Suppressor macrophage treated with lipopolysaccharide for 1 hour (primary cell): ENCODE results near the gene CCDC188.

Experiments used
- DNase-seq, 3 donors: peaks; one replicate each; pipeline ENCODE4 v3.0.0-alpha.2; 2020 to 2022

The CCDC188 gene

DNA sequence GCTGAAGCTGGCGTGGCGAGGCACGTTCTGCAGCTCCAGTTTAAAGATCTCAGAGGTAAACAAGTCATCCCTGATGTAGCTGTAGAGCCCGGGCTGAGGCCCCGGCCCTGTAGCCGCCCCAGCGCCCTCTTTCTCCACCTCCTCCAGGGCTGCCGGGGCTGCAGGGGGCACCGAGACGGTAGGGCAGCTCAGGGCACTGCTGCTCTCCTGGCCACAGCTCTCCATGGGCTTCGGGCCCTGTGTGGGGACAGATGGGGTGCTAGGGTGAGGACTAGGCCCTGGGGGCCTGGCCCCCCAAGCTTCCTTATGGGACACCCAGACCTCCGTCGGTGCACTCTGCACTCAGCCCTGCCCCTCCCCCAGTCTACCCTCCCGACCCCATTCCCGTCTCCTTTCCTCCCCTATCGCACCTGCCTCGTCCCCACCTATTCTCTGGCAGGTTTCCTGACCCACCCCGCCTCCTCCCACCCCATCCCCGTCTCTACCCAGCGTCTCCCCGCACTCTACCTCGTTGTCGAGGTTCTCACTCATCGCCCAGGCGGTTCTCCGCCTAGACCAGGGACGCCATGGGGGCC is 34.4 kb downstream of the CCDC188 start:
- no peak for DNase-seq

- DNase-seq = no peak
These were observed 35.0 kb downstream of the CCDC188 start, which contains the start of gene RANBP1 for GRCh38 chr22:20115691-20116375. Gene RANBP1, plus strand, starts transcription at chr22:20116104. Its CDS starts 81 bp downstream, at chr22:20116185.

GRCh38 chr22:20114506-20115475 is 36.1 kb downstream of the CCDC188 start:
- DNase-seq = no peak

DNA sequence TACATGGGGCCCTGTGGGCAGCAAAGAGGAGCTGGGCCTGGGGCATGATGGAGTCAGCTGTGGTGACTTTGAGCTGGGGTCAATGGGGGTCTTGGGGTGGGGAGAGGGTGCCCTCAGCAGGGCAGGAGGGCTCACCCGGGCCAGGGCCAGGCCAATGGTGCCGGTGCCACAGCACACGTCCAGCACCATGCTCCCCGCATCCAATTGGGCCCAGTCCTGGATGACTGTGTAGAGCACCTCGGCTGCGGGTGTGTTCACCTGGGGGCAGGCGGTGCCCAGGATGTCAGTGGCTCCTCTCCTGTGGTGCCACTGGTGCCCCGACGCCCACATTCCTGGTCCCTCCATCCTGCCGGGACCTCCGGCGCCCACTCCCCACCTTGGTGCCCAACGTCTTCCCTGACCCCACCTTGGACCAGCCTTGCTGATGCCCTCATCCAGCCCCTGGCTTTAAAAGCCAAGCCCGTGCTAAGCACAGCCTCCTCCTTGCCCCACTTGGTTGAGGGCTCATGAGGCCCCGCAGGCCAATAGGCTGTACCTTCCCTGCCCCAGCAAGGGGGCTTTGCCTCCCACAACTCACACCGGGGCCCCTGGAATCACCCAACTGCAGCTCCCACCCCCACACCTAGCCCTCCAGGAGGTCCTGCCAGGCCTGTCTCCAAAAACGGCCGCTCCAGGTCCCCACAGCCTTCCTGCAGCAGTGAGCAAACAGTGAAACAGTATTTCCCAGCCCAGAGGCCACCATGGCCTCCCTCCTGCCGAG is 37.1 kb downstream of the CCDC188 start:
- no peak for DNase-seq

- DNase-seq = no peak
These were observed 38.0 kb downstream of the CCDC188 start for GRCh38 chr22:20112623-20113511.

GRCh38 chr22:20111689-20112622 is 38.9 kb downstream of the CCDC188 start:
- no peak for DNase-seq

DNA sequence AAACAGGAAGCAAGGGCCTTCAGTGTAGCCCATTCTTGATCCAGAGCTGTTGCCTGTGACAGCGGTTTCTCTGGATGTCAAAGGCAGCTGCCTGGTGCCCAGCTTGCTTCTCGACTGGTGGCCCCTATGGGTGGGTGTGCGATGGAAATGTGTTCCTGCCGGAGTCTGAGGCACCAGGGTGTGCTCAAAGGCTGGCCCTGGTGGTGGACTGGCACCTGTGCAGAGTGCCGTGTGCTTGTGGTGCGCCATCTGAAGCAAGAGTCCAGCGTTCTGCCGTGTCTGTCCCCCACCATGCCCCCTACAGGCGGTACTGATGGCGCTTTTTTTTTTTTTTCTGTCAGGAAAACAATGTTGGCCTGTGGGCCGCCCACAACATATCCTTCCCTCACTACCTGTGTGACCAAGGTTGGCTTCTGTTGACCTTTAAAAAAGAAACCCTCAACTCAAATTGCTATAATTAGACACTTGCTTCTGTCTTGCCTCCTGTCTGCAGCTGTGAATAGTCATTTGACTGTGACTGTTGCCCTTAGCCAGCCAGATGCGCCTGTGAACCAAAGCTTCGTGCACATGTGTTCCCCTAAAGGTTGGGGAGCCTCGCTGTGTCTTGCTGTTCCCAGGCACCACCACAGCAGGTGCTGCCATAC is 39.7 kb downstream of the CCDC188 start:
- DNase-seq = peak in 1 of 3 donors; percentile 10

GRCh38 chr22:20110359-20110985 is 40.4 kb downstream of the CCDC188 start:
- DNase-seq = no peak

- DNase-seq = no peak
These were observed 41.2 kb downstream of the CCDC188 start for GRCh38 chr22:20109411-20110358.

DNA sequence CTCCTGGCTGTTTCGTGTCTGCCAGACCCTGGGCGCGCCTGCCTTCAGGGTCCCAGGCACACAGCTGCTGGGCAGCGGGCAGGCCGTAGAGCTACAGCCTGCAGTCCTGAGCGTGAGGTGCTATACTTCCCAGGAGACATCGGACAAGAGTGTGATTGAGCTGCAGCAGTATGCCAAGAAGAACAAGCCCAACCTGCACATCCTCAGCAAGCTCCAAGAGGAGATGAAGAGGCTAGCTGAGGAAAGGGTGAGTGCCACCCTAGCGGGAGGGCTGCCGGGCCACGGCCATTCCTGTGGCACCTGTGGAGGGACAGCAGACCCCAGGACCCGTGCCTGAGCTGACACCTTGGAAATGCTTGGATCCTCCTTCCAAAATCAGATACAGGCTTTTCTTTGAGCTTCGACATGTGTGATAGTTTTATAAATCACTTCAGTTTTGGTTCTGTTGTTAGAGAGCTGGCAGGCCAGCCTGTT is 42.1 kb downstream of the CCDC188 start:
- no peak for DNase-seq

DNA sequence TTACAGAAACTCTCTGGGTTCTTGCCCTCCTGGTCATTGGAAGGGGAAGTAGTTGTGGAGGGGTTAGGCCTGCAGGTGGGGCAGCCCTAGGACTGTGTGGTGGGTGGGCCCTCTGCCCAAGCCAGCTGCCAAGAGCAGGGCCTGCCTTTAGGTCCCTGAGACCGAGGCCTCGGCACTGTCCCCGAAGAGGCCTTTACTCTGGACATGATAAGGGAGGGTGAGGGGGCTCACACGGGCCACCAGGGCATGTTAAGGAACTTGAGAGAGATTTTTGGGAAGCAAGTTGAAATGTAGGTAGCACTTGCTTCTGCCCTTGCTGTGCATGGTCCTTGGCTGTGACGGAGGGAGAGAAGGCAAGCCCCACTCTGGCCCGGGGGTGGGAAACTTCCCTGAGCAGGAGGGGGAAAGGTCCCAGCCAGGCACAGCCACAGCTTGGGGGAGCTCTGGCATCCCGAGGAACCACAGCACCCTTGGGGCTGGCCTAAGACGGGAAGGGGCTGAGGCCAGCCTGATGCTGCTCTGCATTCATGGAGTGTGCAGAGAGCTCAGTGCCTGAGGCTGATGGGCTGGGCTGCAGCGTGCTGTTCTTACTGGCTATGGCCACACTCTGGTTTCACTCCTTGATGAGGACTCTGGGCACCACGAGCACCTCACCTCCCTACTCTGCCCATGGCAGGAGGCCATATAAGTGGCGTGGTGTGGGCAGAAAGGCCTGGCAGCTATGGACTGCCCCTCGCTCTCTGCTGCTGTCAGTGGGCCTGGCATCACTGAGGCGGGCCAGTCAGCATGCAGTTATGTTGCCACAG is 42.7 kb downstream of the CCDC188 start:
- no peak for DNase-seq

DNA sequence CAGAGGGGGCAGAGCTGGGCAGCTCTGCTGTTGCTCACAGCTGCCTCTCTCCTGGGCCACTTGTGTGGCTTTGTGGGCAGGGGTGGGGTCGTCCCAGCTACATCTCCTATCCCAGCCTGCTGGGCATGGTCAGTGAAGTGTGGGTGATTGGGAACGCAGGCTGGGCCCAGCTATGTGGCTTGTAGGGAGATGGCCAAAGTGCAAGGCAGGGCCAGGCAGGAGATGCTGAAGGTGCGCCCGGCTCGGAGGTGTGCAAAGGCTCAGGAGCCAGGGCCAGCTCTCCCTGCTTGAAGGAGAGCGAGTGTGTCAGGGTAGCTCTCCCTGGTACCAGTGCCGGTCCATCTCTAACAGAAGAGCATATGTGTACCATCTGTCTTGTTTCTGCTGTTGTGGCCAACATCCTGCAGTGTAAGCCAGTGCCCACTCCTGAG is 43.4 kb downstream of the CCDC188 start:
- DNase-seq = no peak

DNA sequence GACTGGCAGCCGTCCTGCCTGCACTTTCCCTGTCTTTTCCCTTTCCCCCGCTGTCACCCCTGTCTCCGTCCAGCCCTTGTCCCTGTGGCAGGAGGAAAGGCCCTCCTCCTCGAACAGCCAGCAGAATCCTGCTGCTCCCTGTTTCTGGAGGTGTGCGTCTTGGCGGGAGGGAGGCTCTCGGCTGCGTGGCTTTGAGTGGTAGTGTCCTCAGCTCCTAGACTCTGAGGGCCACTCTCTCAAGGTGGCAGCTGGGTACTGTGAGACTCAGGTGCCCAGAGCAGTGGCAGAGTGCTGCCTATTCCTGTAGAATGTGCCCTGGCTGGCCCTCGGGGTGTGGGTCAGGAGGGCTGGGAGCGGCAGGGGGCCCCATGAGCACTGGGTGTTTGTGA is 44.0 kb downstream of the CCDC188 start:
- no peak for DNase-seq

DNA sequence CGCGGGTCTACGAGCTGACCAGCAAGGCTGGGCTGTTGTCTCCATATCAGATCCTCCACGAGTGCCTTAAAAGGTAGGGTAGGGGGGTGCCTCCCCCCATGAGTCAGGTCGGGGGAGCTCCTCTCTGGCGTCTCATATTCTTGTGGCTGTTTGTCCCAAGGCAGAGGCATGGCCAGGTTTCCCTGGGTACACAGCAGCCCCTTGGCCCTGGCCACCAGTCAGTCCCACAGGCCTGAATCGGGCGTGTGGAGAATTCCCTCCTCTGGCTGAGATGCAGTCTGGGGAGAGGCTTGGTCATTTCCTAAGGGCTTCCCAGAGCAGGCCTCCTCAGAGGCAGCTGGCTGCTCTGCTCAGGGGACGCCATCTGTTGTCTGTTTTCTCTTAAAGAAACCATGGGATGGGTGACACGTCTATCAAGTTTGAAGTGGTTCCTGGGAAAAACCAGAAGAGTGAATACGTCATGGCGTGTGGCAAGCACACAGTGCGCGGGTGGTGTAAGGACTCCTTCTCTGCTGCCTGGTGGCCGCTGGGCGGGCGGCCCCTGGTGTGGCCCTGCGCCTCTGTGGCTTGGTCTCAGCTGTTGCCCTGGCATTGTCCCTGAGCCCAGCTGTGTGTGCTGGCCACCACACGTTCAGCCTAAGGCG is 44.5 kb downstream of the CCDC188 start:
- no peak for DNase-seq

DNA sequence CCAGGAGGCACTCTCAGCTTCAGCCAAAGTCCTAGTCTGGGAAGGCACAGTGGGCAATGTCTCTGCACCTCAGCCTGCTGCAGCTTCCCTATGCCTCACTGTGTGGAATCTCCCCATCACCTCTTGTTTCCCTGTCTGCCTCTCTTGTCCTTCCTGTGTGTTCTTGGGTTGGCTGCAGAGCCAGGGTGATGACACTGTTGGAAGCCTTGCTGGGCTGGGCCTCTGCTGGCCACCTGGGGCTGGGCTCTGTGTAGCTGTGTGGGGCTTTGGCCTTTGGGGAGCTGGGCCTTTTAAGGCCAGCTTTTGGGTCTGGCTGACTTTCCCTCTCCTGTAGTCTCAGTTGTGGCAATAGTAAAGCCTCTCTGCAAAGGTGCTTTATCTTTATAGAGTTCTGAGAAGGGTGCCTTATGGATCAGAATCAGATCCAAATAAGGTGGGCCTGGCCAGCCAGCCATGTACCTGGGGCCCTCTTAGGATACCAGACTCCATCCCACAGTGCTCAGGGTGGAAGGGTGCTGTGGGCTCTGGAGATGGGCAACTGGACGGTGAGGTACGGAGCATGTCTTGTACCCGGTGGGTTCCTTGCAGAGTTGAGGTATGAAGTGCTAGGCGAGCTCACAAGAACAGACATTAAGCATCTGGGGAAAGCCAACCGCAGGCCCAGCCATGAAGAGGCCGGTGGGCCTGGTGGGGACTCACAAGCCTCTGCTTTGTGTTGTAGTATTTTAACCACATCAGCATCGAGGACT is 45.2 kb downstream of the CCDC188 start:
- no peak for DNase-seq

- no peak for DNase-seq
These were observed 48.6 kb downstream of the CCDC188 start for GRCh38 chr22:20102203-20102780.
